C4-2B (cell line): Measurements from ENCODE around the gene CCDC107.
"Not testable (repeated sequence)": the region's sequence is repeated elsewhere in the genome, so short reads cannot be mapped to it uniquely, and the experiment has no call there.

ENCODE experiments used
- ZFX ChIP-seq: fragments of 450-650 bp; IDR thresholded peaks from 2 replicates; pipeline ENCODE4 v1.6.1; 2017
- TF ChIP-seq, protein P1 (sequence below): fragments of 450-650 bp; conservative IDR thresholded peaks from 2 replicates; pipeline ENCODE4 v1.5.1; 2017; ENCODE audit warnings: mild to moderate bottlenecking

DNA sequence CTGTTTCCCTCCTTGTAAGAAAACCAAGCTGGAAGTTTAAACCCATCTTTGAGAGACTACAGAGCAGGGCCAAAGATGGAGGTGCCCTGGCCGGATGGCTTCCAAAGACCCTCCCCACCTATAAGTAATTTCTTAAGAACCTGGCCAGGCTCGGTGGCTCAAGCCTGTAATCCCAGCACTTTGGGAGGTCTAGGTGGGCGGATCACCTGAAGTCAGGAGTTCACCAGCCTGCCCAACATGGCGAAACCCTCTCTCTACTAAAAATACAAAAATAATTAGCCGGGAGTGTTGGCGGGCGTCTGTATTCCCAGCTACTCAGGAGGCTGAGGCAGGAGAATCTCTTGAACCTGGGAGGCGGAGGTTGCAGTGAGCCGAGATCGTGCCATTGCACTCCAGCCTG lies 12.4 kb upstream of the CCDC107 start:
- TF ChIP-seq, protein P1, sequence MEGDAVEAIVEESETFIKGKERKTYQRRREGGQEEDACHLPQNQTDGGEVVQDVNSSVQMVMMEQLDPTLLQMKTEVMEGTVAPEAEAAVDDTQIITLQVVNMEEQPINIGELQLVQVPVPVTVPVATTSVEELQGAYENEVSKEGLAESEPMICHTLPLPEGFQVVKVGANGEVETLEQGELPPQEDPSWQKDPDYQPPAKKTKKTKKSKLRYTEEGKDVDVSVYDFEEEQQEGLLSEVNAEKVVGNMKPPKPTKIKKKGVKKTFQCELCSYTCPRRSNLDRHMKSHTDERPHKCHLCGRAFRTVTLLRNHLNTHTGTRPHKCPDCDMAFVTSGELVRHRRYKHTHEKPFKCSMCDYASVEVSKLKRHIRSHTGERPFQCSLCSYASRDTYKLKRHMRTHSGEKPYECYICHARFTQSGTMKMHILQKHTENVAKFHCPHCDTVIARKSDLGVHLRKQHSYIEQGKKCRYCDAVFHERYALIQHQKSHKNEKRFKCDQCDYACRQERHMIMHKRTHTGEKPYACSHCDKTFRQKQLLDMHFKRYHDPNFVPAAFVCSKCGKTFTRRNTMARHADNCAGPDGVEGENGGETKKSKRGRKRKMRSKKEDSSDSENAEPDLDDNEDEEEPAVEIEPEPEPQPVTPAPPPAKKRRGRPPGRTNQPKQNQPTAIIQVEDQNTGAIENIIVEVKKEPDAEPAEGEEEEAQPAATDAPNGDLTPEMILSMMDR = not testable (repeated sequence)
- TF ChIP-seq ZFX = not testable (repeated sequence)
